ENCODE measurements around the gene SEBOX.

The SEBOX gene

GRCh38 chr17:28404461-28404811 lies 39.4 kb upstream of the SEBOX start:
- TF ChIP-seq SIN3A (IDR thresholded peaks at IDR 0.05; ENCODE audit: borderline replicate concordance, insufficient read depth, low read length) (no peak), FOXP2 (optimal IDR thresholded peaks at IDR 0.05; ENCODE audit: borderline replicate concordance, extremely low read depth, extremely low read length, insufficient read depth) (no peak), TAF1 (IDR thresholded peaks at IDR 0.05; ENCODE audit: borderline replicate concordance, insufficient read depth, low read length) (no peak), POLR2AphosphoS5 (IDR thresholded peaks at IDR 0.05; ENCODE audit: low read depth, low read length) (no peak)
- TF ChIP-seq, protein P1, sequence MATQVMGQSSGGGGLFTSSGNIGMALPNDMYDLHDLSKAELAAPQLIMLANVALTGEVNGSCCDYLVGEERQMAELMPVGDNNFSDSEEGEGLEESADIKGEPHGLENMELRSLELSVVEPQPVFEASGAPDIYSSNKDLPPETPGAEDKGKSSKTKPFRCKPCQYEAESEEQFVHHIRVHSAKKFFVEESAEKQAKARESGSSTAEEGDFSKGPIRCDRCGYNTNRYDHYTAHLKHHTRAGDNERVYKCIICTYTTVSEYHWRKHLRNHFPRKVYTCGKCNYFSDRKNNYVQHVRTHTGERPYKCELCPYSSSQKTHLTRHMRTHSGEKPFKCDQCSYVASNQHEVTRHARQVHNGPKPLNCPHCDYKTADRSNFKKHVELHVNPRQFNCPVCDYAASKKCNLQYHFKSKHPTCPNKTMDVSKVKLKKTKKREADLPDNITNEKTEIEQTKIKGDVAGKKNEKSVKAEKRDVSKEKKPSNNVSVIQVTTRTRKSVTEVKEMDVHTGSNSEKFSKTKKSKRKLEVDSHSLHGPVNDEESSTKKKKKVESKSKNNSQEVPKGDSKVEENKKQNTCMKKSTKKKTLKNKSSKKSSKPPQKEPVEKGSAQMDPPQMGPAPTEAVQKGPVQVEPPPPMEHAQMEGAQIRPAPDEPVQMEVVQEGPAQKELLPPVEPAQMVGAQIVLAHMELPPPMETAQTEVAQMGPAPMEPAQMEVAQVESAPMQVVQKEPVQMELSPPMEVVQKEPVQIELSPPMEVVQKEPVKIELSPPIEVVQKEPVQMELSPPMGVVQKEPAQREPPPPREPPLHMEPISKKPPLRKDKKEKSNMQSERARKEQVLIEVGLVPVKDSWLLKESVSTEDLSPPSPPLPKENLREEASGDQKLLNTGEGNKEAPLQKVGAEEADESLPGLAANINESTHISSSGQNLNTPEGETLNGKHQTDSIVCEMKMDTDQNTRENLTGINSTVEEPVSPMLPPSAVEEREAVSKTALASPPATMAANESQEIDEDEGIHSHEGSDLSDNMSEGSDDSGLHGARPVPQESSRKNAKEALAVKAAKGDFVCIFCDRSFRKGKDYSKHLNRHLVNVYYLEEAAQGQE (IDR thresholded peaks at IDR 0.05; ENCODE audit: insufficient read depth in 1 of 2, low read depth in 2 of 2, low read length in 2 of 2): no peak

DNA sequence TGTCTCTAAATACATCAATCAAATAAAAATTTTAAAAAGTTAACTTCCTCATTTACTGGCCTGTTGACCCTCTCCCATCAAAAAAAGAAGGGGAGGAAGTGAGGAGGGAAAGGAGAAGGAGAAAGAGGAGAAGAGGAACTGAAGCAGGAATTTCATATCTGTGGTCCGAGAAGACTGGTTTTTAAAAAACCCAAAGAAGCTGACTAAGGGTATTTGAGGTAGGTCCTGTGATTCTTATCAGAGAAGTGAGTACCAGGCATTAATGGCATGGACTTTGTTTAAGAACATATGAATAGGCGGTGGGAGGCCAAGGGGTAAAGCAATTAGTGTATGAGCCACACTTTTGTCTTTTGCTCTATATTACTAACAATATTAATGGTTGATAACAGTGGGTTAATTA lies 39.0 kb upstream of the SEBOX start:
- TF ChIP-seq TAF1 (IDR thresholded peaks at IDR 0.05; ENCODE audit: borderline replicate concordance, insufficient read depth, low read length): no peak
- TF ChIP-seq, protein P1 (IDR thresholded peaks at IDR 0.05; ENCODE audit: insufficient read depth in 1 of 2, low read depth in 2 of 2, low read length in 2 of 2): no peak
- TF ChIP-seq FOXP2 (optimal IDR thresholded peaks at IDR 0.05; ENCODE audit: borderline replicate concordance, extremely low read depth, extremely low read length, insufficient read depth): no peak
- no peak for TF ChIP-seq SIN3A (IDR thresholded peaks at IDR 0.05; ENCODE audit: borderline replicate concordance, insufficient read depth, low read length)
- TF ChIP-seq POLR2AphosphoS5 (IDR thresholded peaks at IDR 0.05; ENCODE audit: low read depth, low read length): no peak

DNA sequence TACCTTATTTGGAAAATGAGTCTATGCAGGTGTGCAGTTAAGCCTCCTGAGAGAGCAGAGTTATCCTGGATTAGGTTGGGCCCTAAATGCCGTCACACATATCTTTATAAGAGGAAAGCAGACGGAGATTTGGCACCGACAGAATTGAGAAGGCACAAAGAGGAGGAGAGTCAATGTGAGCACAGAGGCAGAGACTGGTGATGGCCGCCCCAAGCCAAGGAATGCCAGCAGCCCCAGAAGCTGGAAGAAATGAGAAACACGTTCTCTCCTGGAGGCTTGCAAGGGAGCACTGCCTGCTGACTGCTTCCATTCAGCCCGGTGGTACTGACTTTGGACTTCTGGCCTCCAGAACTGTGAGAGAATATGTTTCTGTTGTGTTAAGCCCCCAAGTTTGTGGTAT lies 37.8 kb upstream of the SEBOX start:
- no peak for TF ChIP-seq POLR2AphosphoS5 (IDR thresholded peaks at IDR 0.05; ENCODE audit: low read depth, low read length)
- TF ChIP-seq, protein P1 (IDR thresholded peaks at IDR 0.05; ENCODE audit: insufficient read depth in 1 of 2, low read depth in 2 of 2, low read length in 2 of 2): no peak
- TF ChIP-seq SIN3A (IDR thresholded peaks at IDR 0.05; ENCODE audit: borderline replicate concordance, insufficient read depth, low read length): no peak
- no peak for TF ChIP-seq FOXP2 (optimal IDR thresholded peaks at IDR 0.05; ENCODE audit: borderline replicate concordance, extremely low read depth, extremely low read length, insufficient read depth)
- no peak for TF ChIP-seq TAF1 (IDR thresholded peaks at IDR 0.05; ENCODE audit: borderline replicate concordance, insufficient read depth, low read length)

DNA sequence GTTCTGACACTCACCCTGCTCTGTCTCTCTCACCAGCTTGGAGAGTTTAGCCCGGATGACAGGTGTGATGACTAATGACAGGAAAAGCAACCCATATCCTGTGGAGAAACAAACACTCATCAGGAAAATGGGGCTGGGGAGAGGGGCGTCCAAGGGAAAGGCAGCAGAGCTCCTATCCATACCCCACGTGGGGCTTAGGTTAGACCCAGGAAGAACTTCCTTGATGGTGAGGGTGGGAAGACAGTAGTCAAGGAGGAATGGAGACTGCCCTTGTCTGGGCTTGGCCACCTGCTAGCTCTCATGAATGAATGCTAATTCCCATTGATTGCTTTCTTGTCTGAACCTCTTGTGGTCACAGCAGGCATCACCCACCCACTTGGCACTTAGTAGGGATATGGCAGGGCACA lies 37.2 kb upstream of the SEBOX start:
- TF ChIP-seq, protein P1 (IDR thresholded peaks at IDR 0.05; ENCODE audit: insufficient read depth in 1 of 2, low read depth in 2 of 2, low read length in 2 of 2): no peak
- TF ChIP-seq SIN3A (IDR thresholded peaks at IDR 0.05; ENCODE audit: borderline replicate concordance, insufficient read depth, low read length) (no peak), FOXP2 (optimal IDR thresholded peaks at IDR 0.05; ENCODE audit: borderline replicate concordance, extremely low read depth, extremely low read length, insufficient read depth) (no peak), TAF1 (IDR thresholded peaks at IDR 0.05; ENCODE audit: borderline replicate concordance, insufficient read depth, low read length) (no peak), POLR2AphosphoS5 (IDR thresholded peaks at IDR 0.05; ENCODE audit: low read depth, low read length) (no peak)

DNA sequence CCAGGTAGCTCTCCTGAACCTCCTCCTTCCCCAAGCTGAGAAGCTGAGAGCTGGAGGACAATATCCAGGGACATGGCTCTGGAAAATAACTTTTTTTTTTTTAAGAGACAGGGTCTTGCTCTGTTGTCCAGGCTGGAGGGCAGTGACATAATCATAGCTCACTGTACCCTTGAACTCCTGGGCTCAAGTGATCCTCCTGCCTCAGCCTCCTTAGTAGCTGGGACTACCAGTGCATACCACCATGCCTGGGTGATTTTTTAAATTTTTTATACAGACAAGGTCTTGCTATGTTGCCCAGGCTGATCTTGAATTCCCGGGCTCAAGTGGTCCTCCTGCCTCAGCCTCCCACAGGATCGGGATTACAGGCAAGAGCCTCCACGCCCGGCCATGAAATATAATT lies 34.8 kb upstream of the SEBOX start:
- TF ChIP-seq SIN3A (IDR thresholded peaks at IDR 0.05; ENCODE audit: borderline replicate concordance, insufficient read depth, low read length): no peak
- TF ChIP-seq POLR2AphosphoS5 (IDR thresholded peaks at IDR 0.05; ENCODE audit: low read depth, low read length): no peak

All from PFSK-1 (cell line).